ENCODE measurements around the gene CMSS1. TPM values are rescaled to one million over a fixed set of nuclear protein-coding genes. Genes with fewer than 3 reads are reported as not detected.

CMSS1 gene
- total RNA-seq, 1 experiment from 2014 or later: 64.1 TPM

GRCh38 chr3:100149713-100150415 lies 332.2 kb downstream of the CMSS1 start:
- H3K36me3 ChIP-seq (ENCODE audit: control insufficient read depth in 1 of 2, insufficient read depth in 2 of 2, low read length in 2 of 2): no peaks in the 10 kb centered on the region; a peak in 2 of 4 replicates
- no peaks in the 10 kb centered on the region for H3K9me2 ChIP-seq (ENCODE audit: insufficient read depth)
- H3K79me2 ChIP-seq (ENCODE audit: insufficient read depth, low read length): no peaks in the 10 kb centered on the region
- H3K27me3 ChIP-seq (ENCODE audit: insufficient read depth, low read length): no peaks in the 10 kb centered on the region
- no peak overlapping the region for H3K4me3 ChIP-seq (replicated peaks in 1 of 2; ENCODE audit: low read depth in 1 of 2, low read length in 2 of 2)
- H3K9me3 ChIP-seq (ENCODE audit: control insufficient read depth in 1 of 2, insufficient read depth in 1 of 2, low read depth in 1 of 2, low read length in 2 of 2): no peaks in the 10 kb centered on the region
- TF ChIP-seq FOSL1 (IDR thresholded peaks at IDR 0.05; ENCODE audit: low read depth): no peak
- TF ChIP-seq CEBPB (IDR thresholded peaks at IDR 0.05; ENCODE audit: low read depth): no peak
- TF ChIP-seq CTCF (IDR thresholded peaks at IDR 0.05 in 2 of 3, conservative IDR thresholded peaks at IDR 0.05 in 1 of 3; ENCODE audit: borderline replicate concordance in 1 of 3, insufficient read depth in 1 of 3, low read depth in 2 of 3, low read length in 2 of 3): no peak
- TF ChIP-seq TCF7L2 (IDR thresholded peaks at IDR 0.05; ENCODE audit: borderline replicate concordance, extremely low read depth, insufficient read depth, insufficient read length): no peak
- no peak for TF ChIP-seq SRF (IDR thresholded peaks at IDR 0.05; ENCODE audit: low read depth)
- TF ChIP-seq ZNF274 (IDR thresholded peaks at IDR 0.05; ENCODE audit: low read depth, low read length): no peak
- TF ChIP-seq CBX3 (IDR thresholded peaks at IDR 0.05; ENCODE audit: low read depth): no peak
- ChIA-PET RAD21 (ENCODE audit: low non-redundant PET in 1 of 2, low total read pairs in 2 of 2, uncharacterized antibody in 2 of 2, unreplicated experiment in 2 of 2) (no interaction called here), POLR2A (no interaction called here), CTCF (no interaction called here)
- no peak overlapping the region for H2AFZ ChIP-seq (ENCODE audit: low read depth, low read length, poor library complexity, severe bottlenecking)
- H3K4me1 ChIP-seq (ENCODE audit: control insufficient read depth in 1 of 2, insufficient read depth in 2 of 2, low read length in 2 of 2): no peaks in the 10 kb centered on the region
- H3K27ac ChIP-seq (ENCODE audit: low read depth, low read length): no peak overlapping the region
- intact Hi-C loops (cut with micrococcal nuclease): no loop called here
- no peaks in the 10 kb centered on the region for H4K20me1 ChIP-seq (ENCODE audit: insufficient read depth)
- ATAC-seq: no peak
- no peak overlapping the region for H3K4me2 ChIP-seq (ENCODE audit: low read length)
- no peak for DNase-seq (ENCODE audit: low read depth, low spot score)
- no peak overlapping the region for H3K9ac ChIP-seq (ENCODE audit: low read length)
- no TSS peak for BruUV-seq (replicated peaks)

- ATAC-seq (no peak), DNase-seq (ENCODE audit: low read depth, low spot score) (no peak)
- CTCF ChIA-PET: no interaction called here
- no peaks in the 10 kb centered on the region for H4K20me1 ChIP-seq (ENCODE audit: insufficient read depth)
- RAD21 ChIA-PET (ENCODE audit: low non-redundant PET in 1 of 2, low total read pairs in 2 of 2, uncharacterized antibody in 2 of 2, unreplicated experiment in 2 of 2): no interaction called here
- H3K27ac ChIP-seq (ENCODE audit: low read depth, low read length): no peak overlapping the region
- H3K36me3 ChIP-seq (ENCODE audit: control insufficient read depth in 1 of 2, insufficient read depth in 2 of 2, low read length in 2 of 2): peaks cover 0 to 5% of the 10 kb centered on the region in 2 experiments; a peak in 2 of 4 replicates
- POLR2A ChIA-PET: no interaction called here
- H3K27me3 ChIP-seq (ENCODE audit: insufficient read depth, low read length): no peaks in the 10 kb centered on the region
- H3K4me3 ChIP-seq (replicated peaks in 1 of 2; ENCODE audit: low read depth in 1 of 2, low read length in 2 of 2): no peak overlapping the region
- H3K4me2 ChIP-seq (ENCODE audit: low read length): no peak overlapping the region
- BruUV-seq (replicated peaks): no TSS peak
- no peak overlapping the region for H2AFZ ChIP-seq (ENCODE audit: low read depth, low read length, poor library complexity, severe bottlenecking)
- intact Hi-C loops (cut with micrococcal nuclease): no loop called here
- no peak overlapping the region for H3K9ac ChIP-seq (ENCODE audit: low read length)
- no peaks in the 10 kb centered on the region for H3K9me2 ChIP-seq (ENCODE audit: insufficient read depth)
- H3K4me1 ChIP-seq (ENCODE audit: control insufficient read depth in 1 of 2, insufficient read depth in 2 of 2, low read length in 2 of 2): no peaks in the 10 kb centered on the region
- H3K79me2 ChIP-seq (ENCODE audit: insufficient read depth, low read length): no peaks in the 10 kb centered on the region
- H3K9me3 ChIP-seq (ENCODE audit: control insufficient read depth in 1 of 2, insufficient read depth in 1 of 2, low read depth in 1 of 2, low read length in 2 of 2): no peaks in the 10 kb centered on the region; a peak in 1 of 4 replicates
- TF ChIP-seq REST (IDR thresholded peaks at IDR 0.05; ENCODE audit: low read depth): no peak
- no peak for TF ChIP-seq ZFX (IDR thresholded peaks at IDR 0.05)
- no peak for TF ChIP-seq TCF7L2 (IDR thresholded peaks at IDR 0.05; ENCODE audit: borderline replicate concordance, extremely low read depth, insufficient read depth, insufficient read length)
- no peak for TF ChIP-seq CEBPB (IDR thresholded peaks at IDR 0.05; ENCODE audit: low read depth)
- TF ChIP-seq JUND (IDR thresholded peaks at IDR 0.05): no peak
- no peak for TF ChIP-seq RAD21 (IDR thresholded peaks at IDR 0.05; ENCODE audit: low read depth)
- TF ChIP-seq EGR1 (IDR thresholded peaks at IDR 0.05; ENCODE audit: low read depth): no peak
- TF ChIP-seq POLR2A (IDR thresholded peaks at IDR 0.05; ENCODE audit: borderline replicate concordance, extremely low read depth, insufficient read depth, insufficient read length): no peak
Observed at GRCh38 chr3:100150473-100150872, 332.8 kb downstream of the CMSS1 start.
